KG1 (cell line): ENCODE measurements around the gene KCNMA1.
"Not testable (repeated sequence)": the region's sequence is repeated elsewhere in the genome, so short reads cannot be mapped to it uniquely, and the experiment has no call there.

Source experiments
- DNase-seq: peaks from one replicate; lab custom pipeline; 2025; lab: John Stamatoyannopoulos, UW

The KCNMA1 gene

DNA sequence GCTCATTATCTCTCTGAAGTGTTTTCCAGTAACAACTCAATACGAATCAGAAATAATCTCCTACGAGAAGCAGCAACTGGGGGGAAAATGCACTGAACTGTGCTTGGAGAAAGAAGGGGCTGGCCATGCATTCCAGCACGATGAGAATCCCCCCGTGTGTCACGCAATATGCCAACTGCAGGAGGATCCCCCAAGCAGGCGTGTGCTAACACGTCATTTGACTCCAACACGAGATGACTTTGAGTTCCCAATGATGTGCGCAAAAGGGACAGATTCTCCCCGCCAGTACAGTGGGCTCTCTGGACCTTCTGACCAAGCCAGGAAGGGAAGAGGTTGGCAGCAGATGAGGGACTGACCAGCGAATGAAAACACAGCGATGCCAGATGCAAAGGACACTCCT is 105.5 kb downstream of the KCNMA1 start:
- DNase-seq: no peak

DNA sequence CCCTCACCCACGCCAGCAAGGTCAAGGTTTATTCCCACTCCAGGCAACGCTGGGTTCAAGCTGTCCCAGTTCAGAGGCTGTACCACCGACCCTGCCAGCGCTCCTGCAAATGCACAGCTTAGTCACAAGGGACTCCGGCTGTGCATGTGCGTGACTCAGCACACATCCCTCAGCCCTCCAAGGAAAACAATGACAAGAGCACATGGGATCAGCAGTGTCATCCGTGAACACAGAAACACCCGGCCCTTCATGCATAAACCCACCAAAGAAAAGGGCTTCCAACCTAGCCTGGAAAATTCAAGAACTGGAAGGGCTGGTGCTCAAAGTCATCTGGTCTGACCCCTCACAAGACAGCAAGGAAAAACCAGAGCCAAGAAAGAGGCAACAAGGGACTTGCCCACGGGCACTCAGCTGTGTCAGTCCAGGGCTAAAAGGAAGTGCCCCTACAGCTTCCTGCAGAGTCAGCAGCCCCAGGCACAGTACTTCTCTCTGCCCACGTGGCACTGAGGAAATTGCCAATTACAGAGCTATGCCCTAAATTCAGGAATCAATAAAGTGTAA is 106.1 kb downstream of the KCNMA1 start:
- no peak for DNase-seq

DNA sequence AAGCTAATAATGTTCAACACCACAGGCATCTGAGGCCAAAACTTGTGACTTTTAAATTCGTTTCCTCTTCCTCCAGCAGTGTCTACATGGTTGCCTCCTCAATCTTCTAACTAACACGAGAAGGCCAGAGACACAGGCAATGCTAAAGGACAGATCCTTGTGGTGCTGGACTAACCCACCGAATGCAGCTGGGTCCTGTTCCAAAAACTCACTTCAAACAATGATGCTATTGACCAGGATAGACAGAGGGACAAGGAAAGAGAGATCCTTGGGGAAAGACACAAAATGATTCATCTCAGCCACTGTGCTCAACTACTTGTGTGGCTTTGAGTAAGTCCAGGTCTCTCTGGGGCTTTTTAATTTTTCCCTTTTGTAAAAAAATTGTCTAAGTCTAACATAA is 107.6 kb downstream of the KCNMA1 start:
- no peak for DNase-seq

- DNase-seq: no peak
These were observed 108.5 kb downstream of the KCNMA1 start for GRCh38 chr10:77529050-77529576.

GRCh38 chr10:77527839-77528238 is 109.8 kb downstream of the KCNMA1 start:
- no peak for DNase-seq

DNA sequence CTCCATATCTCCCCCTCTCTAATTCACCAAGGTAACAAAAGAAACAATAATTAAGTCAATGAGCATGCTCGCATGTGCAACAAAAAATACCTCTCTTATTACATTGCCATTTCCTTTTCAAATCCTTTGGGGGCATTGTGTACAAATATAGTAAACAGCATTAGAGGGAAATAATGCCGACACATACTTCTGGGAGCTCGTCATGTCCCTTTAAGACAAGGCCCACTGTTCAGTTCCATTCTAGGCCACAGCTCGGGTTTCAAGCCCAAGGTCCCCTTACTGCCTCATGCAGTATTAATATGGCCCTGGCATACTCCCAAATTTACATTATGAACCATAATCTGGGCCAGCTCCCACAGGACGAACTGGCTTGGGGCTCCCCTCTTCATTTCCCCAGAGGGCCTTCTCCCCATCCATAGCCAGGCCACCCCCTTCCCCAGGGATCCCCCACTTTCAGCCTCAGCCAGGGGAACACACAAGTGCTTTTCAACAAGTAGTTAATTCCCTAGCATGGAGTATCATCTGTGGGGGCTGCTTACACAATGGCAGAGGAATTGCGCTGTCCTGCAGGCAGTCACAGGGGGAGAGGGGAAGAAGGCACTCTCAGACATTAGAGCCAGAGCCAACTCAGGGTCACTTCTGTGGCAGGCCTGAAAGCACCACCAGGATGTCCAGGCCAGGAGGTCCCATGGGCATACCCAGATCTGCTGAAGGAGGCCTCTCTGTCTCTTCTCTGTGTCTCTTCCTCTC is 110.6 kb downstream of the KCNMA1 start:
- DNase-seq: no peak

GRCh38 chr10:77524281-77524711 is 113.3 kb downstream of the KCNMA1 start:
- DNase-seq: no peak

- no peak for DNase-seq
These were observed 115.3 kb downstream of the KCNMA1 start for GRCh38 chr10:77522268-77522809.

GRCh38 chr10:77520995-77521394 is 116.6 kb downstream of the KCNMA1 start:
- no peak for DNase-seq

GRCh38 chr10:77520290-77520689 is 117.3 kb downstream of the KCNMA1 start:
- no peak for DNase-seq

GRCh38 chr10:77519791-77520190 is 117.8 kb downstream of the KCNMA1 start:
- DNase-seq: not testable (repeated sequence)

- no peak for DNase-seq
These were observed 118.7 kb downstream of the KCNMA1 start for GRCh38 chr10:77518910-77519274.

- no peak for DNase-seq
These were observed 119.2 kb downstream of the KCNMA1 start for GRCh38 chr10:77518241-77518909.

- DNase-seq: no peak
These were observed 121.0 kb downstream of the KCNMA1 start for GRCh38 chr10:77516575-77516974.

DNA sequence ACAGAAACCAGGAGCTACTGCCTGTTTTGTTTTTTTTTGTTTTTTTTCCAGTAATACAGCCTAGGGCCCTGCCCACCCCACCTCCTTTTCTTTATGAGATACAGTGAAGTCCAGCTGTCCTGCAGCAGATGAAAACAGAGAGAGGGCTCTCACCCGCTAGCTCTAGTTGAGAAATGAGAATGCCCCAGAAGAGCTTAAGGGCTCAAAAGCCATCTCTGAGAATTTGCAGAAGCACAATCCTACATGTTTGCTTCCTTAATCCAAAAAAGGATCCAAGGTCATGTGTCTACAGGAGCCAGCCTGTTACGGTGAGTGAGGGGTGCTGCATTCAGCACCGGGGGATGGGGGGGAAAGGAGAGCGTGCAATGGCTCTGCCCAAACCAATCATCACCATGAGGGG is 122.7 kb downstream of the KCNMA1 start:
- no peak for DNase-seq

DNA sequence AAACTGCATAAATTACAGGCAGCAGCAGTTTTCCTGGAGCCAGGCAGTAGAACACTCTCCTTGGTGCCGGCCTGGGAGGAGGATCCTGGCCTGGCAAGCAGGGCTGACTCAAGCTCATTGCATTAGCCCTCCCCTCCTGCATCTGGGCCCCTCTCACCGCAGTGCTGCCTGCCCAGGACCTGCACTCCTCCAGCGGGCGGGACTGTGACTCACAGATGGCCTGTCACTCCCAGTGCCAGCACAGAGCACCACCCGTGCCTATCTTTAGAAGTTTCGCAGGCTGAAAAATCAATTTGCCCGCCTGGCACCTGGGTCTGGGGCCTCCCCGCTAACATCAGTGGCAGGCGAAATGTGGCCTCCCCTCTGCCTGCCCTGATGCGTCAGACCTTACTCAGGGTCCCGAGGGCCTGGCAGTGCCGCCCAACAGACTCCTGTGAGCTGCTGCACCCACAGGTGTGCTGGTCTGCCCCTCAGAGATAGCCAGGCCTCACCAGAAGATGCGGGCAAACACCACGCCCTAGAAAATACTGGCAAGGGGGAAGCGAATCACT is 123.8 kb downstream of the KCNMA1 start:
- DNase-seq: no peak

DNA sequence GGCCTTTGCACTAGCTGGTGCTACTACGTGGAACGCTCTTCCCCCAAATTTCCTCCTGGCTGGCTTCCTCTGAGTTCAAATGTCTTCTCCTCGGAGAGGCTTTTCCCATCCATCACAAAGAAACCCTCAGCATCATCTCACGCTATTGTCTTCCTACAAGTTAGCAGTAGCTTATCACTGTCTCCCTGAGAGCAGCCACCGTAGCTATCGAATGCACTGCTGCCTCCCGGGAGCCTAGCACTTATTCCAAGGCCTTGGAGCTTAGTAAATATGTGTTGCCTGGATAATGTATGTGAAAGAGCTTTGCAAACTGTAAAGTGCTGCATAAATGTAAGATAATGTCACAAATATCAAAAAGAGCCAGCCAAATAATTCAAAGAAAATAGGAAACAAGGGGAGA is 124.4 kb downstream of the KCNMA1 start:
- no peak for DNase-seq

DNA sequence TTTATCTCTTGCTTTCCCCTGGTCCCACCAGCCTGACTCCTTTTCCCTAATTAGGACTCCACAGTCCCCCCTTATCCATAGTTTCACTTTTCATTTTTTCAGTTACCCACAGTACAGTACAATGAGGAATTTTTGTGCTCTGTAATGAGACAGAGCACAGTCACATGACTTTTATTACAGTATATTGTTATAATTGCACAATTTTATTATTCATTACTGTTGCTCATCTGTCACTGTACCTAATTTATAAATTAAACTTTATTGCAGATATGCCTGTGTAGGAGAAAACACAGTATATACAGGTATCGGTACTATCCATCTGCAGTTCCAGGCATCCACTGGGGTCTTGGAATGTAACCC is 125.4 kb downstream of the KCNMA1 start:
- no peak for DNase-seq

DNA sequence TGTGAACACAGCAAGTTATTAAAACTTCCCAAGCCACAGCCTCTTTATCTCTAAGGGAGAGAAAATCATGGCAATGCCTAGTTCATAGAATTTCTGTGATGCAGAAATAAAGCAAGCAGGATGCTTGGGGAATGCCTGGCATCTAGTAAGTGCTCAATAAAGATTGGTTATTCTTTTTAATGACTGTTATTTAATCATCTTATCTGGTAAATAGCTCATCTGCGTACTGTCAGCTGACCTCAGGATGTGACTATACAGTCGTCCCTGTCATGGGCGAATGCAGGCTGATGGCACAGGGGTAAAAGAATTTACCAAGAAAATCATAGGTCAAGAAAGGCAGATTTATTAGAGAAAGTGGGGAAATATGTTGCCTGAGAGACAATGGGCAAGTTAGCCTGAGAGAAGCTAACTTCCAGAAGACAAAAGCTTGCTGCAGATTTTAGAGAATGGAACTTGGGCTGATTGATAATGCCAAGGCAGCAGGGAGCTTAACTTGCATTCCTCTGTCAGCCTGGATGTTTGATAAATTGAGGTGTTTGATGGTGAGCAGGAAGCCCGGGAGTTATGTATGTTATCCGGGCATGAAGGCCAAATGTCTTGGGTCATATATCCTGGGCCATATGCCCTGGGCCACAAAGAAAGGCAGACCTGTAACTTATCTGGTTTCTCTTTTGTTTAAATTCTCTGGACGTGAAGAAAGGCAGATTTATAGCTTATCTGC is 126.0 kb downstream of the KCNMA1 start:
- DNase-seq: no peak

GRCh38 chr10:77510695-77511094 is 126.9 kb downstream of the KCNMA1 start:
- no peak for DNase-seq

- no peak for DNase-seq
These were observed 127.3 kb downstream of the KCNMA1 start for GRCh38 chr10:77510294-77510693.

- no peak for DNase-seq
These were observed 128.2 kb downstream of the KCNMA1 start for GRCh38 chr10:77509391-77509790.
